Breast epithelium (tissue), 3 donors: ENCODE data around the gene ABCB8.

Source experiments
- CTCF ChIP-seq, 3 donors: fragments of 450-650 bp; IDR thresholded peaks; one replicate each; pipeline ENCODE4 v1.5.1; 2016 to 2017; ENCODE audit warnings: antibody characterized with exemption in 3 of 3, mild to moderate bottlenecking in 3 of 3, moderate library complexity in 3 of 3
- POLR2A ChIP-seq: fragments of 450-650 bp; IDR thresholded peaks from one replicate; pipeline ENCODE4 v1.6.1; 2016; ENCODE audit warnings: antibody characterized with exemption, mild to moderate bottlenecking, moderate library complexity

GRCh38 chr7:151028948-151029501 is 775 bp downstream of the ABCB8 start:
- TF ChIP-seq POLR2A (no peak), CTCF (IDR thresholded peaks at IDR 0.05) (no peak)
